Astrocyte (in vitro differentiated cells and primary cell): Measurements from ENCODE around the gene MLPH. TPM values are rescaled to one million over a fixed set of nuclear protein-coding genes. Genes with fewer than 3 reads are reported as not detected.

Source experiments
- DNase-seq: peaks from one replicate; pipeline ENCODE4 v3.0.0-alpha.2; 2010; ENCODE audit warnings: low read depth
- FAIRE-seq: peaks from 2 replicates; lab custom pipeline; 2011; peaks lifted over from hg19 to GRCh38; lab: Jason Lieb, UNC
- H2AFZ ChIP-seq: 2 replicates; pipeline ENCODE4 v1.6.0; 2012; ENCODE audit warnings: low read depth, low read length, inconsistent platforms
- H3K27ac ChIP-seq: 2 replicates; pipeline ENCODE4 v1.5.1; 2011; ENCODE audit warnings: low read depth, low read length, inconsistent platforms
- H3K27me3 ChIP-seq: 2 replicates; pipeline ENCODE4 v1.6.0; 2011; ENCODE audit warnings: low read length, inconsistent platforms; ENCODE audit not compliant: insufficient read depth
- H3K36me3 ChIP-seq: 2 replicates; pipeline ENCODE4 v1.5.1; 2011; ENCODE audit warnings: low read length, inconsistent platforms; ENCODE audit not compliant: insufficient read depth
- H3K4me1 ChIP-seq: 2 replicates; pipeline ENCODE4 v1.5.1; 2011; ENCODE audit warnings: low read length, inconsistent platforms; ENCODE audit not compliant: insufficient read depth
- H3K4me2 ChIP-seq: 2 replicates; pipeline ENCODE4 v1.6.0; 2012; ENCODE audit warnings: low read length, inconsistent platforms
- H3K4me3 ChIP-seq: 2 replicates; pipeline ENCODE4 v1.5.1; 2011; ENCODE audit warnings: low read depth, mild to moderate bottlenecking, low read length, inconsistent platforms; ENCODE audit not compliant: insufficient read depth
- H3K79me2 ChIP-seq: 2 replicates; pipeline ENCODE4 v1.6.0; 2012; ENCODE audit warnings: mild to moderate bottlenecking, low read length, inconsistent platforms; ENCODE audit not compliant: insufficient read depth
- H3K9ac ChIP-seq: 2 replicates; pipeline ENCODE4 v1.6.0; 2012; ENCODE audit warnings: mild to moderate bottlenecking, low read length, inconsistent platforms
- H3K9me3 ChIP-seq: 2 replicates; pipeline ENCODE4 v1.5.1; 2012; ENCODE audit warnings: low read depth, mild to moderate bottlenecking, low read length, inconsistent platforms; ENCODE audit not compliant: insufficient read depth
- H4K20me1 ChIP-seq: 2 replicates; pipeline ENCODE4 v1.6.0; 2012; ENCODE audit warnings: low read length, inconsistent platforms; ENCODE audit not compliant: insufficient read depth
- H3K27ac Mint-ChIP-seq: one replicate; pipeline ENCODE4 v1.8.0; 2021; ENCODE audit warnings: mild to moderate bottlenecking, mixed read lengths; ENCODE audit not compliant: unreplicated experiment
- H3K27me3 Mint-ChIP-seq: one replicate; pipeline ENCODE4 v1.8.0; 2021; ENCODE audit warnings: low read depth, mixed read lengths; ENCODE audit not compliant: unreplicated experiment
- H3K36me3 Mint-ChIP-seq: one replicate; pipeline ENCODE4 v1.8.0; 2021; ENCODE audit warnings: low read depth, mixed read lengths; ENCODE audit not compliant: unreplicated experiment
- H3K4me1 Mint-ChIP-seq: one replicate; pipeline ENCODE4 v1.8.0; 2021; ENCODE audit warnings: low read depth, mixed read lengths; ENCODE audit not compliant: unreplicated experiment
- H3K4me3 Mint-ChIP-seq: one replicate; pipeline ENCODE4 v1.8.0; 2021; ENCODE audit warnings: mild to moderate bottlenecking, moderate library complexity, mixed read lengths; ENCODE audit not compliant: unreplicated experiment
- H3K9me3 Mint-ChIP-seq: one replicate; pipeline ENCODE4 v1.8.0; 2021; ENCODE audit warnings: mild to moderate bottlenecking, mixed read lengths; ENCODE audit not compliant: unreplicated experiment
- EZH2 ChIP-seq: IDR thresholded peaks from 2 replicates; pipeline ENCODE4 v1.6.1; 2012; ENCODE audit warnings: mild to moderate bottlenecking, low read length, inconsistent platforms; ENCODE audit not compliant: insufficient read depth
- total RNA-seq: library from RNA; stranded (reverse); gene quantifications from 2 replicates; pipeline ENCODE4 v1.2.1, GENCODE V29; 2021
- TF ChIP-seq, protein P1 (sequence below): IDR thresholded peaks from 2 replicates; pipeline ENCODE4 v1.5.1; 2011; ENCODE audit warnings: low read depth, mild to moderate bottlenecking, inconsistent platforms, low read length, moderate library complexity; ENCODE audit not compliant: insufficient read depth

The MLPH gene
- total RNA-seq, 1 donor from 2014 or later = 14.2 TPM

- Mint-ChIP-seq H3K4me3 (no peak overlapping the region), H3K9me3 (peaks cover 7% of the 10 kb centered on the region), H3K4me1 (peaks cover 10% of the 10 kb centered on the region), H3K36me3 (no peaks in the 10 kb centered on the region), H3K27me3 (peaks cover 7% of the 10 kb centered on the region), H3K27ac (no peak overlapping the region)
- H3K4me3 ChIP-seq = no peak overlapping the region
- H3K9ac ChIP-seq = no peak overlapping the region
- H3K79me2 ChIP-seq = no peaks in the 10 kb centered on the region
- peaks cover 24% of the 10 kb centered on the region for H3K4me1 ChIP-seq
- FAIRE-seq (no peak), DNase-seq (no peak)
- no peaks in the 10 kb centered on the region for H4K20me1 ChIP-seq
- H3K9me3 ChIP-seq = no peaks in the 10 kb centered on the region
- H3K36me3 ChIP-seq = no peaks in the 10 kb centered on the region
- H2AFZ ChIP-seq = no peak overlapping the region
- H3K27ac ChIP-seq = no peak overlapping the region
- TF ChIP-seq, protein P1, sequence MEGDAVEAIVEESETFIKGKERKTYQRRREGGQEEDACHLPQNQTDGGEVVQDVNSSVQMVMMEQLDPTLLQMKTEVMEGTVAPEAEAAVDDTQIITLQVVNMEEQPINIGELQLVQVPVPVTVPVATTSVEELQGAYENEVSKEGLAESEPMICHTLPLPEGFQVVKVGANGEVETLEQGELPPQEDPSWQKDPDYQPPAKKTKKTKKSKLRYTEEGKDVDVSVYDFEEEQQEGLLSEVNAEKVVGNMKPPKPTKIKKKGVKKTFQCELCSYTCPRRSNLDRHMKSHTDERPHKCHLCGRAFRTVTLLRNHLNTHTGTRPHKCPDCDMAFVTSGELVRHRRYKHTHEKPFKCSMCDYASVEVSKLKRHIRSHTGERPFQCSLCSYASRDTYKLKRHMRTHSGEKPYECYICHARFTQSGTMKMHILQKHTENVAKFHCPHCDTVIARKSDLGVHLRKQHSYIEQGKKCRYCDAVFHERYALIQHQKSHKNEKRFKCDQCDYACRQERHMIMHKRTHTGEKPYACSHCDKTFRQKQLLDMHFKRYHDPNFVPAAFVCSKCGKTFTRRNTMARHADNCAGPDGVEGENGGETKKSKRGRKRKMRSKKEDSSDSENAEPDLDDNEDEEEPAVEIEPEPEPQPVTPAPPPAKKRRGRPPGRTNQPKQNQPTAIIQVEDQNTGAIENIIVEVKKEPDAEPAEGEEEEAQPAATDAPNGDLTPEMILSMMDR = no peak
- TF ChIP-seq EZH2 = no peak
- peak overlapping the region; percentile 59 for H3K4me2 ChIP-seq
- H3K27me3 ChIP-seq = no peaks in the 10 kb centered on the region
Measured at GRCh38 chr2:237591141-237591881, 104.3 kb downstream of the MLPH start.

GRCh38 chr2:237592425-237592980 is 105.5 kb downstream of the MLPH start:
- Mint-ChIP-seq H3K4me3 (no peak overlapping the region), H3K4me1 (peaks cover 10% of the 10 kb centered on the region), H3K27ac (no peak overlapping the region), H3K27me3 (peaks cover 7% of the 10 kb centered on the region), H3K9me3 (peaks cover 3% of the 10 kb centered on the region), H3K36me3 (no peaks in the 10 kb centered on the region)
- DNase-seq = no peak
- no peak for TF ChIP-seq EZH2
- TF ChIP-seq, protein P1 = no peak
- H3K79me2 ChIP-seq = no peaks in the 10 kb centered on the region
- H3K27me3 ChIP-seq = no peaks in the 10 kb centered on the region
- no peak overlapping the region for H2AFZ ChIP-seq
- H3K4me1 ChIP-seq = peaks cover 24% of the 10 kb centered on the region
- H3K9ac ChIP-seq = no peak overlapping the region
- no peaks in the 10 kb centered on the region for H4K20me1 ChIP-seq
- no peaks in the 10 kb centered on the region for H3K9me3 ChIP-seq
- H3K4me3 ChIP-seq = no peak overlapping the region
- H3K36me3 ChIP-seq = no peaks in the 10 kb centered on the region
- no peak overlapping the region for H3K27ac ChIP-seq
- no peak overlapping the region for H3K4me2 ChIP-seq
- no peak for FAIRE-seq

GRCh38 chr2:237593036-237593435 is 106.0 kb downstream of the MLPH start:
- Mint-ChIP-seq H3K36me3 (peaks cover 3% of the 10 kb centered on the region), H3K4me1 (peaks cover 10% of the 10 kb centered on the region), H3K27ac (no peak overlapping the region), H3K4me3 (no peak overlapping the region), H3K9me3 (peaks cover 3% of the 10 kb centered on the region), H3K27me3 (peaks cover 7% of the 10 kb centered on the region)
- FAIRE-seq (no peak), DNase-seq (no peak)
- no peak overlapping the region for H3K4me2 ChIP-seq
- H3K9ac ChIP-seq = no peak overlapping the region
- H3K9me3 ChIP-seq = no peaks in the 10 kb centered on the region
- no peak for TF ChIP-seq EZH2
- TF ChIP-seq, protein P1 = no peak
- H3K4me1 ChIP-seq = peaks cover 24% of the 10 kb centered on the region
- no peak overlapping the region for H2AFZ ChIP-seq
- H3K79me2 ChIP-seq = no peaks in the 10 kb centered on the region
- H3K27me3 ChIP-seq = no peaks in the 10 kb centered on the region
- no peaks in the 10 kb centered on the region for H3K36me3 ChIP-seq
- H3K27ac ChIP-seq = no peak overlapping the region
- no peak overlapping the region for H3K4me3 ChIP-seq
- no peaks in the 10 kb centered on the region for H4K20me1 ChIP-seq
